ENCODE results near the gene MYCN.

MYCN gene

DNA sequence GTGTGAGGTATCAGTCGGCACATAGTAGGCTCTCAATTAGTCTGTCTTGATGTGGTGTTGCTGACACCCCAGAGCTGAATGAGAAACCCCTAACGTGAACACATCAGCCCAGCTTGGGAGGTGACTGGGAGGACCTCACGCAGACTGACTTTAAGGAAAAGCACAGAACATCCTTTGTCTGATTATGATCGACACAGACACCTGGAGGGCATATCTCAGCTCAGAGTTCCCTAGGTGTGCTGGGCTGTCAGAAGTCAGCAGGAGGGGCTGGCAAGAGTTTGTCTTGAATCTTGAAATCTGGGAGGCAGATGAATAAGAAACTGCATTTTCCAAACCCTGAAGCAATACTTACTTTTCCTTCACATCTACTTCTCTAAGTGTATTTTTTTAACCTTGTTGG is 16.8 kb upstream of the MYCN start:
- Histone ChIP-seq H3K27ac (ENCODE audit: low read length) (no peak overlapping the region), H3K9me2 (replicated peaks; ENCODE audit: insufficient read depth, low read length) (no peaks in the 10 kb centered on the region), H3K79me2 (ENCODE audit: low read length) (no peaks in the 10 kb centered on the region), H3K4me2 (ENCODE audit: low read depth, low read length) (no peak overlapping the region), H2AFZ (ENCODE audit: low read length) (no peak overlapping the region), H3K4me1 (ENCODE audit: low read length) (no peaks in the 10 kb centered on the region), H3K27me3 (replicated peaks; ENCODE audit: insufficient read depth, low read length) (no peaks in the 10 kb centered on the region), H3K4me3 (ENCODE audit: low read length) (no peak overlapping the region), H3K9ac (ENCODE audit: low read length) (no peak overlapping the region), H3F3A (ENCODE audit: insufficient read depth, low read length) (no peaks in the 10 kb centered on the region), H3K36me3 (replicated peaks; ENCODE audit: insufficient read depth, low read length) (no peaks in the 10 kb centered on the region), H4K20me1 (ENCODE audit: insufficient read depth, low read length) (no peaks in the 10 kb centered on the region), H3K9me3 (replicated peaks; ENCODE audit: insufficient read depth, low read length) (no peaks in the 10 kb centered on the region)
- TF ChIP-seq, protein P1, sequence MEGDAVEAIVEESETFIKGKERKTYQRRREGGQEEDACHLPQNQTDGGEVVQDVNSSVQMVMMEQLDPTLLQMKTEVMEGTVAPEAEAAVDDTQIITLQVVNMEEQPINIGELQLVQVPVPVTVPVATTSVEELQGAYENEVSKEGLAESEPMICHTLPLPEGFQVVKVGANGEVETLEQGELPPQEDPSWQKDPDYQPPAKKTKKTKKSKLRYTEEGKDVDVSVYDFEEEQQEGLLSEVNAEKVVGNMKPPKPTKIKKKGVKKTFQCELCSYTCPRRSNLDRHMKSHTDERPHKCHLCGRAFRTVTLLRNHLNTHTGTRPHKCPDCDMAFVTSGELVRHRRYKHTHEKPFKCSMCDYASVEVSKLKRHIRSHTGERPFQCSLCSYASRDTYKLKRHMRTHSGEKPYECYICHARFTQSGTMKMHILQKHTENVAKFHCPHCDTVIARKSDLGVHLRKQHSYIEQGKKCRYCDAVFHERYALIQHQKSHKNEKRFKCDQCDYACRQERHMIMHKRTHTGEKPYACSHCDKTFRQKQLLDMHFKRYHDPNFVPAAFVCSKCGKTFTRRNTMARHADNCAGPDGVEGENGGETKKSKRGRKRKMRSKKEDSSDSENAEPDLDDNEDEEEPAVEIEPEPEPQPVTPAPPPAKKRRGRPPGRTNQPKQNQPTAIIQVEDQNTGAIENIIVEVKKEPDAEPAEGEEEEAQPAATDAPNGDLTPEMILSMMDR (IDR thresholded peaks at IDR 0.05; ENCODE audit: low read length) = no peak
- TF ChIP-seq EZH2phosphoT487 (IDR thresholded peaks at IDR 0.05; ENCODE audit: low read length) (no peak), EZH2 (optimal IDR thresholded peaks at IDR 0.05; ENCODE audit: low read depth, low read length) (no peak)
- no peak for DNase-seq

DNA sequence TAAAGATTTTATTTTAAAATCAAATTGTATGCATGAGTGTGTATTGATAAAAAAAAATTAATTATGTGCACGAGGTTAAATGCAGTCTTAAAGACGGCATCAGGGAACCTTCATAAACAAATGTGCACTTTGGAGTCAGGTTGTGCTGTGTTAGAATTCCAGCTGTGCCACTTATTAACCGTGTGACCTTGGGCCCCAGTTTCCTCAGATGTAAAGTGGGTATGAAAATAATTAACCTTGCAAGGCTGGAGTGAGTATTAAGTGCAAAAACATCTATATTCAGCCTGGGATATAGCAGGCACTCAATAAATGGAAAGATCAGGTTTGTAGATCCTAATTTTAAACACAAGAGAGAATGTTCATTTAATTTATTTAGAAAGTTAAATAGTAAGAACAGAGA is 14.5 kb upstream of the MYCN start:
- no peaks in the 10 kb centered on the region for H3K79me2 ChIP-seq (ENCODE audit: low read length)
- DNase-seq = no peak
- H3K27me3 ChIP-seq (replicated peaks; ENCODE audit: insufficient read depth, low read length) = no peaks in the 10 kb centered on the region
- no peak overlapping the region for H3K27ac ChIP-seq (ENCODE audit: low read length)
- no peak overlapping the region for H2AFZ ChIP-seq (ENCODE audit: low read length)
- H3K4me3 ChIP-seq (ENCODE audit: low read length) = no peak overlapping the region
- H3K36me3 ChIP-seq (replicated peaks; ENCODE audit: insufficient read depth, low read length) = no peaks in the 10 kb centered on the region
- TF ChIP-seq EZH2phosphoT487 (IDR thresholded peaks at IDR 0.05; ENCODE audit: low read length) (no peak), EZH2 (optimal IDR thresholded peaks at IDR 0.05; ENCODE audit: low read depth, low read length) (no peak)
- TF ChIP-seq, protein P1 (IDR thresholded peaks at IDR 0.05; ENCODE audit: low read length) = no peak
- H3K4me1 ChIP-seq (ENCODE audit: low read length) = no peaks in the 10 kb centered on the region
- no peaks in the 10 kb centered on the region for H4K20me1 ChIP-seq (ENCODE audit: insufficient read depth, low read length)
- no peak overlapping the region for H3K4me2 ChIP-seq (ENCODE audit: low read depth, low read length)
- H3K9me3 ChIP-seq (replicated peaks; ENCODE audit: insufficient read depth, low read length) = no peaks in the 10 kb centered on the region
- H3K9ac ChIP-seq (ENCODE audit: low read length) = no peak overlapping the region
- H3F3A ChIP-seq (ENCODE audit: insufficient read depth, low read length) = no peaks in the 10 kb centered on the region
- no peaks in the 10 kb centered on the region for H3K9me2 ChIP-seq (replicated peaks; ENCODE audit: insufficient read depth, low read length)

DNA sequence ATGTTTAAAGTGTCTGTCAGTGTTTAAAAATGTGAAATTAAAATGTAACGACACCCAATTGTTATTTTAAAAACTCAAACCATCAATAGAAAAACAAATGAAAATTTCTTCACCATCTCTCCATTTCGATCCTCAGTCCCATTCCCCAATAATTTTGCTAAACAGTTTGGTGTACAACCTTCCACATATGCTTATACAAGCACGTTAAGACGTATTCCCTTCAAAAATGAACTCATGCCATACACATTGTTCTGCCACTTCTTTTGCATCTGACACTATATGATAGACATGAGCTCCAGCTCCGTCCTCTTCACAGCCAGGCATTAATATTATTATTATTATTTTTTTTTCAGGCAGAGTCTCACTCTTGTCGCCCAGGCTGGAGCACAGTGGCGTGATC is 14.1 kb upstream of the MYCN start:
- Histone ChIP-seq H3K4me1 (ENCODE audit: low read length) (no peaks in the 10 kb centered on the region), H3F3A (ENCODE audit: insufficient read depth, low read length) (no peaks in the 10 kb centered on the region), H3K4me3 (ENCODE audit: low read length) (no peak overlapping the region), H3K79me2 (ENCODE audit: low read length) (no peaks in the 10 kb centered on the region), H3K36me3 (replicated peaks; ENCODE audit: insufficient read depth, low read length) (no peaks in the 10 kb centered on the region), H4K20me1 (ENCODE audit: insufficient read depth, low read length) (no peaks in the 10 kb centered on the region), H2AFZ (ENCODE audit: low read length) (no peak overlapping the region), H3K4me2 (ENCODE audit: low read depth, low read length) (no peak overlapping the region), H3K27me3 (replicated peaks; ENCODE audit: insufficient read depth, low read length) (no peaks in the 10 kb centered on the region), H3K9me2 (replicated peaks; ENCODE audit: insufficient read depth, low read length) (no peaks in the 10 kb centered on the region), H3K9ac (ENCODE audit: low read length) (no peak overlapping the region), H3K27ac (ENCODE audit: low read length) (no peak overlapping the region), H3K9me3 (replicated peaks; ENCODE audit: insufficient read depth, low read length) (no peaks in the 10 kb centered on the region)
- TF ChIP-seq, protein P1 (IDR thresholded peaks at IDR 0.05; ENCODE audit: low read length) = no peak
- TF ChIP-seq EZH2 (optimal IDR thresholded peaks at IDR 0.05; ENCODE audit: low read depth, low read length) (no peak), EZH2phosphoT487 (IDR thresholded peaks at IDR 0.05; ENCODE audit: low read length) (no peak)
- DNase-seq = no peak
